Ectodermal cell (in vitro differentiated cells): ENCODE measurements around the gene SOCS7.

ENCODE experiments used
- H3K27ac ChIP-seq: 2 replicates; pipeline ENCODE4 v1.7.0; 2013; ENCODE audit warnings: mild to moderate bottlenecking, low read depth, low read length; ENCODE audit not compliant: insufficient read depth, poor library complexity, severe bottlenecking
- H3K27me3 ChIP-seq: 2 replicates; pipeline ENCODE4 v1.7.0; 2013; ENCODE audit warnings: mild to moderate bottlenecking, low read length; ENCODE audit not compliant: insufficient read depth, control insufficient read depth, poor library complexity, severe bottlenecking
- H3K36me3 ChIP-seq: one replicate; pipeline ENCODE4 v1.7.0; 2013; ENCODE audit warnings: low read length; ENCODE audit not compliant: control insufficient read depth, insufficient read depth
- H3K4me1 ChIP-seq: one replicate; pipeline ENCODE4 v1.7.0; 2013; ENCODE audit warnings: low read length; ENCODE audit not compliant: control insufficient read depth, insufficient read depth
- H3K4me3 ChIP-seq: 2 replicates; pipeline ENCODE4 v1.7.0; 2013; ENCODE audit warnings: low read depth, low read length, control low read depth; ENCODE audit not compliant: insufficient read depth
- H3K9me3 ChIP-seq: 2 replicates; pipeline ENCODE4 v1.7.0; 2013; ENCODE audit warnings: mild to moderate bottlenecking, low read length, moderate library complexity; ENCODE audit not compliant: control insufficient read depth
- WGBS, 2 experiments: methylation state at CpG; one replicate each; pipeline ENCODE4 v1.1.7; 2013; ENCODE audit warnings: missing lambda C conversion rate in 2 of 2; 5-methylcytosine and 5-hydroxymethylcytosine counted together

SOCS7 gene

DNA sequence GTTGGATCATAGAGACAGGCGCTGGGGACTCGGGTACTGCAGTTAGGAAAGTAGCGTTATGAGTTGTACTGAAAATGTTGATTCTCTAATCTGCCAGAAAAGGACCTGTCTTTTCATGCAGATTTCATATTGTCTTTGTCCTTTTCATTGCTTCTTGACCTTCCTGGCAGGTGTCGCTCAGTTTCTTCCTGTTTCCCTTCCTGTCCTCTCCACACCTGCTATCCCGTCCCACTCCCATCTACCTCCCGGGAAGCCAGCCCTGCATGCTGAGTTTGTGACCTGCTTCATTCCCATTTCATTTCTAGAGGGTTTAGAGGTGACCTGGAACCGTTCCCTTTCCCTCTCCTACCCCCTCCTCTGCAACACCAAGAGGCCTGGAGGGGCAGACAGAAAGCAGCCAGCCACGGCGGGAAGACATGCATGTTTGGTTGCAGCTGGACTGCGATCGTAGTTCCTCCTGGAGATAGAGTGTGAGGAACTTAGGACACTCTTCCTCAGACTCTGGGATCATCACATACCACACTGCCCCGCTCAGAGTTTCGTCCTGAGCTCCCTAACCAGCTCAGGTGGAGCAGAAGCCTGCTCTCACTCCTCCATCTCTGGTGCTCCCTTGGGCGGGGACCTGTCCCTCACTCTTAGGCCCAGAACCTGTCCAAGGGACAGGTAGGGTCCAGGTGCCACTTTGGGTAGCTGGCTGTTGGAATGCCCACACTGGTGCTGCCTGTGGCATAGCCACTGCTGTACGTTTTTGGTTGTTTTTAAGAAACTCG, 52.7 kb downstream of the SOCS7 start:
- no peaks in the 10 kb centered on the region for H3K9me3 ChIP-seq
- peaks cover 12% of the 10 kb centered on the region for H3K36me3 ChIP-seq
- no peaks in the 10 kb centered on the region for H3K4me1 ChIP-seq
- H3K4me3 ChIP-seq, result no peak overlapping the region
- WGBS, 2 experiments, result 70 to 72% methylated on average over 16 of the region's 16 CpGs
- no peaks in the 10 kb centered on the region for H3K27me3 ChIP-seq
- H3K27ac ChIP-seq, result no peak overlapping the region

DNA sequence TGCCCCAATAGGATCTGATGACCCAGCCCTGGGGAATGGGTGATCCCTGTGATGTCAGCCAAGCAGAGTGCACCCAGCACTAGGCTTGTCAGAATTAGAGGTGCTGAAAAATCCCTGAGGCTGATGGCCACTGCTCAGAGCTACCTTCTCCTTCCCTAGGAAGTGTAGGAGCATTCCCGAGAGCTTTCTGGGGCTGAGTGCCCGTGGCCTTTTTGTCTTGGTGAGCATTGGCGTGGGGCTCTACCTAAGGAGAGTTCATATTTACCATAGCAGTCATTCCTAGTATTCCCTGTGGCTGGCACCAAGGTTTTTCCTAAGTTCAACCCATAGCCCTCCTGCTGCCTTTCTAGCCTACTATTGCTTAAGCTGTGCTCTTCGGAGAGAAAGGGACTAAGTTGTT, 54.0 kb downstream of the SOCS7 start:
- WGBS, 2 experiments, result 93 to 97% methylated on average over 4 of the region's 4 CpGs
- no peak overlapping the region for H3K4me3 ChIP-seq

DNA sequence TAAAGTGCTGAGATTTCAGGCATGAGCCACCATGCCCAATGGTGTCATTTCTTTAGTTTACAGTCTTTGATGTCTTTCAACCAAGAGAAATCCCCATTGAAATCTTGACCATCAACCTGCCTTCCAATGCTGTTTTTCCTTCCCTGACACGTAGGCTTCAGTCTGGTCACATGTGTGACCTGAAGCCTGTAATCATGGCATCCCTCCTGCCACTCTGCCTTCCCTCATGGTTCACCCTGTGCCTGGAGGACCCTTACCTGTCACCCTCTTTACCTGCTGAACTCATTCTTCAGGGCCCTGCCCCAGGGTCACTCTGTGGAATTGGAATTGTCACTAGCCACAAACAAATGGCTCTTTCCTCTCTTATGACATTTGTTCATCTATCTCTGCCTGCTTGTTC, 58.6 kb downstream of the SOCS7 start:
- H3K27ac ChIP-seq, result no peak overlapping the region
- H3K9me3 ChIP-seq, result no peaks in the 10 kb centered on the region
- H3K27me3 ChIP-seq, result no peaks in the 10 kb centered on the region
- WGBS, 2 experiments, result 89 to 92% methylated on average over 1 of the region's 1 CpG
- H3K4me3 ChIP-seq, result no peak overlapping the region
- H3K4me1 ChIP-seq, result peaks cover 4% of the 10 kb centered on the region
- H3K36me3 ChIP-seq, result no peaks in the 10 kb centered on the region

More for the DNA sequence above, 54.0 kb downstream of the SOCS7 start:
- H3K4me1 ChIP-seq, result no peaks in the 10 kb centered on the region
- no peaks in the 10 kb centered on the region for H3K27me3 ChIP-seq
- H3K36me3 ChIP-seq, result peaks cover 7% of the 10 kb centered on the region
- no peak overlapping the region for H3K27ac ChIP-seq
- H3K9me3 ChIP-seq, result no peaks in the 10 kb centered on the region

DNA sequence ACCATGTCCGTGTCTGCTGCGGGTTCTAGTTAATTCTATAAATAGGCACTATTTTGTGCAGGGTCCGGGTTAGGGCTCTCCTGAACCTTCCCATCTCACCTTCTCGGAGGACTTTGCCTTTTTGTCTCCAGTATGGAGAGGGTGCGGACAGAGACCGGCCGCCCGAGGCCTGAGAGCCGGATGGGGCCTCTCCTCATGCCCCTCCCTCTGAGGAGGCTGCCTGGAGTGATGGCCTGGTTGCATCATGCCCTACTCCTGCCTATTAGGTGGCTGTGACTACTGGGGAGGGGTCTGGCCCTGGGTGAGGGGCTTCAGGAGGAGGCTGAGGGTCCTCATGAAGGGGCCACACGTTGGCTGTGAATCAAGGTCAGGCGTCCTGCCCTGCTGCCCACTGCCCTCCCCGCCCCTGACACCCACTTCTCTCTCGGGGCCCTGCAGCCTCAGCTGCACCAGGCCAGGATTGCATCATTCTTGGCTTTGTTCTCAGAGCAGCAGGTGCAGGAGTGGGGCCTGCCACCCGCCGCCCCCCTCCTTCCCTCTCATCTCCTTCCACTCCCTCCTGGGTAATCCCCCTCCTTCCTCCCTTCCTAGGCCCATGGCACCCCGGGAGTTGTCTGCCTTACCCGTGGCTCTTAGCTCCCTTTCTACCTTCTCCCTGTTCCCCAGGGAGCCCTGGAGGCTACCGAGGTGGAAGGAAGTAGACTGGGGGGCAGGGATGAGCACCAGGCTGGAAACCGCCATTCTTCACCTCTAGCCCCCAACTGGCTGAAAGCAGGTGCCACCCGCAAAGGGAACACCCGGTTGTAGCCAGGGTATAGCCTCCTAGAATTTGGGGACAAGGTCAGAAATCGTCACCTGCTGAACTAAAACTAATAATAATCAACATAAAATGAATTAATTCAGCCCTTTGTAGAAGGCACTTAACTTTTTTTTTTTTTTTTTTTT, 63.9 kb downstream of the SOCS7 start:
- peaks cover 25% of the 10 kb centered on the region for H3K27me3 ChIP-seq
- WGBS, 2 experiments, result 29 to 30% methylated on average over 22 of the region's 22 CpGs
- no peaks in the 10 kb centered on the region for H3K9me3 ChIP-seq
- H3K4me3 ChIP-seq, result peak overlapping the region; percentile 3
- peak overlapping the region; percentile 77 for H3K27ac ChIP-seq
- H3K36me3 ChIP-seq, result no peaks in the 10 kb centered on the region
- peaks cover 39% of the 10 kb centered on the region for H3K4me1 ChIP-seq

DNA sequence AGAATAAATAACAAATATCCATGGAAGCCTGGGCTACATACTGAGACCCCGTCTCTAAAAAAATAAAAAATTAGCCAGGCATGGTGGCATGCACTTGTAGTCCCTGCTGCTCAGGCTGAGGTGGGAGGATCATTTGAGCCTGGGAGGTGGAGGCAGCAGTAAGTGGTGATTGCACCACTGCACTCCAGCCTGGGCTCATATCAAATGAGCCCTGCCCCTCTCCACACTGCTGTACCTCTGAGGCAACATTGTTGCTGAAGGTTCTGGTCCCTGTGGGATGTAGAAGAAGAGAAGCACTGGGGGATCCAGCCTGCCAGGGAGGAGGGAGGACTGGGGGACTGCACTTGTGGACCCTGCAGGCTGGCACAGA, 65.2 kb downstream of the SOCS7 start:
- Histone ChIP-seq H3K36me3 (no peaks in the 10 kb centered on the region), H3K27ac (no peak overlapping the region), H3K9me3 (no peaks in the 10 kb centered on the region), H3K4me1 (peaks cover 52% of the 10 kb centered on the region), H3K4me3 (no peak overlapping the region), H3K27me3 (peaks cover 25% of the 10 kb centered on the region)
- 96 to 100% methylated on average over 1 of the region's 1 CpG for WGBS, 2 experiments

DNA sequence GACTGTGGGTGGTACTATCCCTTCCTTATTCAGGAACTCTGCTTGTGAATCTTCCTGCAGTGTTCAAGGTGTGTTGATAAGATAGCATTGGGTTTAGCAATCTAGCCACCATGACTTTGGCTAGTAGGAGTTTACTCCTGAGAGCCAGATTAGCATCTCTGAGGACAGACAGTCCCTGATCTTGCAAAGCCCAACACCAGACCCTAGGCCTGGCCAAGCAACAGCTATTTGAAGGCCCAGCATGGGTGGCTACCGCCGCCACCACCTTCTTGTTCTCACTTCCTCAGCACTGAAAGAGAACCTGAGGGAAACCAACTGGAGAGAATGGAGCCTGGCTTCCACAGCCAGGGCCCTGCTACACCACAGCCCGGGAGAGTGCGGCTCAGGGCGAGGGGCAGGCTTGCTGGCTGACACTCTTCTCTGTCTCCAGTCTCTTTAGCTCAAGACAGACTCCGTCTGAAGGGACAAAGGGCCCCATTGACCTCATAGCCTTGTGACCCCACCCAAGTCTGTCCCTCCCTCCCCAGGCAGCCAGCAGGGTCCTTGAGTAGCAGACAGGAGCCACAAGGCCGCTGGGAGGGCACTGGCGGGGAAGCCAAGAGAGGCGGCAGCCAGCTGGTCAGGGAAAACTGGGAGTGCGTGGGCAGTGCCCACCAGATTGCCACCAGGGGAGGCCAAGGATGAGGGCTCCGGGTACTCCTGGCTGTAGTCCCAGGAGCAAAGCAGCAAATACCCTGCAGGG, 65.7 kb downstream of the SOCS7 start:
- Histone ChIP-seq H3K4me1 (peaks cover 58% of the 10 kb centered on the region), H3K4me3 (no peak overlapping the region), H3K27ac (no peak overlapping the region), H3K27me3 (peaks cover 25% of the 10 kb centered on the region), H3K36me3 (no peaks in the 10 kb centered on the region), H3K9me3 (no peaks in the 10 kb centered on the region)
- 72 to 73% methylated on average over 11 of the region's 11 CpGs for WGBS, 2 experiments

DNA sequence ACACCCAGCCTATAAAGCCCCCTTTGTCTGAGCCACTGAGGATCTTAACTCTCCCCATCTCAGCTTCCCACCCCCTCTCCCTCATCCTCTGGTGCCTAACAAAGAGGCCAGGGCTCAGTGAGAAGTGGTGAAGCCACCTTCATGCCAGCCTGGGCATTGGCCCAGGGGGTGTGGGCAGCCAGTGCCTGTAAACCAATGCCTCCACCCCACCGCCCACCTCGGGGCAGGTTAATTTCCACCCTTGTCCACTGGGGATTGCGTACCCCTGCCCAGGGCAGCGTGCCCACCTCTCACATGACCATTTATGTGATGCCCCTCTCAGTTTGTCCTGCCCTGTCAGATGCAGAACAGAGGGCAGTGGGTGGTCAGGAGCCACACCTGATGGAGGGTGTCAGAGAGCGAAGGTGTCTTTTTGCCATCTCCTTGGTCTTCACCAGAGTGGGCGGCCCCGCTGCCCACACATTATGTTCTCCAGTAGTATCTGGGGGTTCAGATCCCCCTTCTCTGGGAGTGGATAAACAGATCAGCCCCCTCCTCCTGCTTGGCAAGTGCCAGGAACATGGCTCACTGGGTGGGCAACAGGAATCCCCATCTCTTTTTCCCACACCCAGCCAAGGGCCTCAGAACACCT, 66.5 kb downstream of the SOCS7 start:
- peaks cover 62% of the 10 kb centered on the region for H3K4me1 ChIP-seq

DNA sequence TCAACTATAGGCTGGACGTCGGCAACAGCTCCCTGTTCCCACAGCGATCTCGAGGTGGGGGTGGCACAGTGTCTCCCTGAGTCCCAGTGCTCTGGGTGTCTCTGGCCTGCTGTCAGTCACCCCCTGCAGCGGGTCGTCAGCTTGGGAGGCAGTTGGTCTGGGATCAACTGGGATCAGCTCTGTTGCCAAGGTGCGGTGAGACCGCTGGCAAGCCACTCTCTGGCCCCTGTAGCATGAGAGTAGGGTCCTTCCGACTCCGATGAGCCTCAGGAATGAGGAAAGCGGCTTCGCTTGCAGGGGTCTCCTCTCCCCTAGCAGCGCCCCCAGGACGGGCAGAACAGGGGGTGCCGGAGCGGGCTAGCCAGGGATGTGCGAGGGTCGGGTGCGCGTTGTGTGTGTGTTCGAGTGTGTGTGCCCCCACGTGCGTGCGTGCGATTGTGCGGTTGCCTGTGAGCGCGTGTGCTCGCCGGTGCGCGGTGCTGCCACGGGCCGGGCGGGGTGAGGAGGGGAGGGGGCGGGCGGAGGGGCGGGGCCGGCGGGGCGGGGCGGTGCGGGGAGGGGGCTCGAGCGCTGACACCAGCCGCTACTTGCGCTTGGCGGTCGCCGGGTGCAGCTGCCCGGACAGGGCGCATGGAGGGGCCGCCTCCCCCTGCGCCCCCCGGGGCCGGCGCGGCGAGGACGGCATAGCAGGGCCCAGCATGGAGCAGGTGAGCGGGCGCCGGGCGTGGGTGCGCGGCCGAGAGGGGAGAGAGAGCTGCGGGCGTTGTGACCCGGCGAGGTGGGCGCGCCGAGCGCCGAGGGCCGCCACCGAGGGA, 67.3 kb downstream of the SOCS7 start:
- WGBS, 2 experiments, result 4% methylated on average over 78 of the region's 78 CpGs
- H3K27ac ChIP-seq, result no peak overlapping the region
- H3K27me3 ChIP-seq, result peaks cover 25% of the 10 kb centered on the region
- no peaks in the 10 kb centered on the region for H3K9me3 ChIP-seq
- no peaks in the 10 kb centered on the region for H3K36me3 ChIP-seq
- peaks cover 62% of the 10 kb centered on the region for H3K4me1 ChIP-seq
- H3K4me3 ChIP-seq, result peak overlapping the region; percentile 39

More for the DNA sequence above, 66.5 kb downstream of the SOCS7 start:
- no peaks in the 10 kb centered on the region for H3K36me3 ChIP-seq
- peaks cover 25% of the 10 kb centered on the region for H3K27me3 ChIP-seq
- H3K4me3 ChIP-seq, result no peak overlapping the region
- no peak overlapping the region for H3K27ac ChIP-seq
- 91 to 93% methylated on average over 7 of the region's 7 CpGs for WGBS, 2 experiments
- no peaks in the 10 kb centered on the region for H3K9me3 ChIP-seq

DNA sequence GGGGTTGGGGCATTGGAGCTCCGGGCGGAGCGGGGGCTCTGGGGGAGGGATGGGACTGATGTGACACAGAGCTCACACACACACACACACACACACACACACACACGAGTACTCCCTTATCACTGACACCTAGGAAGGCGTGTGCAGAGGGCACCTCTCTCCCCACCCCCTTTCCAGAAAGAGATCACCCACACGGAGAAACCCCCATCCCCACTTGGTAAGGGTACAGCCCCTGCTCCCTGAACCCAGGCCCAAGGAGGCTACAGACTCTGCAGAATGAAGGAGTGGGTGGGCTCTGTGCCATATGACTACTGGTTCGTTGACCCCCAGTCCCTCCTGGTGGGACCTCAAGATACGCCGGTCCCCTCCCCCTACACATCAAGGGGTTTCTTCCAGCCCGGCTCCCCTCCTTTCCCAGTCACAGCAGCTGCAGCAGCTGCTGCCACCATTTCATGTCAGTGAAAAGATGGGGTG, 67.9 kb downstream of the SOCS7 start:
- Histone ChIP-seq H3K4me1 (peaks cover 62% of the 10 kb centered on the region), H3K4me3 (peak overlapping the region; percentile 39), H3K36me3 (no peaks in the 10 kb centered on the region), H3K27me3 (peaks cover 25% of the 10 kb centered on the region), H3K27ac (no peak overlapping the region), H3K9me3 (no peaks in the 10 kb centered on the region)
- WGBS, 2 experiments, result 5 to 7% methylated on average over 9 to 10 of the region's 10 CpGs
